DOHH2 (cell line): Measurements from ENCODE around the gene PRR23B.

Experiments used
- CTCF ChIP-seq: fragments of 200-600 bp; sonication (generic); IDR thresholded peaks from one replicate; pipeline ENCODE4 v1.5.1; 2014; ENCODE audit warnings: antibody characterized with exemption, mild to moderate bottlenecking, low read depth, low read length; ENCODE audit not compliant: poor library complexity, severe bottlenecking
- EZH2phosphoT487 ChIP-seq: fragments of 200-600 bp; sonication (generic); IDR thresholded peaks from 2 replicates; pipeline ENCODE4 v1.6.1; 2017; ENCODE audit warnings: borderline replicate concordance, mild to moderate bottlenecking, antibody characterized with exemption, low read length, moderate library complexity, mixed read lengths

DNA sequence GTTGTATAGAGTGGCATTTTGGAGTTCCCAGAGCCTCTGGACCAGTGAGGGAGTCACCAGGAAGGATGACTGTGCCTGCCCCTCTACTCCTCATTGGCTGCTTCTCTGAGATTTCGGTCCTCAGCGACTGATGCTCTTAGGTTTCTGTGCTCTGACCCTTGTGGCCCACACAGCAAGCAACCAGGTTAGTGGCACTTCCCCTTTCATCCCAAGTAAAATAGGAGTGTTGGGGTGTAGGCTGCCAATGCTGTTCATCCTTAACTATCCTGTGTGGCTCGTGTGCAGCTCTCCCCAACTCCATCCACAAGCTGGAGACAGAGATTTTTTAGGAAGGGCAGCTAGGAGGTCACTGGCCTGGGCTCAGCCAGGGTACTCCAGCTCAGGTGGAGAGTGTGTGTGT, 35.9 kb downstream of the PRR23B start:
- TF ChIP-seq CTCF (no peak), EZH2phosphoT487 (no peak)
